T-helper 1 cell treated with Interleukin-12 subunit alpha and Interleukin-12 subunit beta and Interleukin-4 antibody, amounts not matched to agents 30 ng/mL and 1 ng/mL, for 36 hours (primary cell): ENCODE data around the gene MAP1B. TPM values are rescaled to one million over a fixed set of nuclear protein-coding genes. Genes with fewer than 3 reads are reported as not detected.

ENCODE experiments used
- intact Hi-C: fragments of 100-400 bp; cut with micrococcal nuclease; formaldehyde crosslinking; loops from one replicate; pipeline ENCODE4 v1.15.1; 2024
- total RNA-seq: library from RNA; stranded (reverse); gene quantifications from 2 replicates; pipeline ENCODE4 v1.2.3, GENCODE V29; 2022

Gene MAP1B
- total RNA-seq, 1 donor from 2014 or later, result 0.07 TPM

- intact Hi-C loops, result no loop called here
Observed at GRCh38 chr5:72221541-72221940, 114.3 kb downstream of the MAP1B start.

GRCh38 chr5:72222521-72222920, 115.2 kb downstream of the MAP1B start:
- intact Hi-C loops, result no loop called here

GRCh38 chr5:72223371-72223770, 116.1 kb downstream of the MAP1B start:
- intact Hi-C loops, result no loop called here

- intact Hi-C loops, result no loop called here
Observed at GRCh38 chr5:72224946-72225463, 117.7 kb downstream of the MAP1B start.

GRCh38 chr5:72225741-72226140, 118.5 kb downstream of the MAP1B start:
- intact Hi-C loops, result no loop called here

GRCh38 chr5:72226950-72227349, 119.7 kb downstream of the MAP1B start:
- intact Hi-C loops, result no loop called here

GRCh38 chr5:72228960-72229359, 121.7 kb downstream of the MAP1B start:
- intact Hi-C loops, result no loop called here

GRCh38 chr5:72231991-72232703, 124.9 kb downstream of the MAP1B start:
- intact Hi-C loops, result loop anchor here (1.0 to 5.0 kb wide), 2 partner anchors 76 to 775 kb away; partner anchors contain the start of gene BDP1

- intact Hi-C loops, result loop anchor here (1.0 to 5.0 kb wide), 2 partner anchors 75 to 776 kb away; partner anchors contain the start of gene BDP1
Observed at GRCh38 chr5:72232838-72233237, 125.6 kb downstream of the MAP1B start.

GRCh38 chr5:72233835-72234234, 126.6 kb downstream of the MAP1B start:
- intact Hi-C loops, result loop anchor here (1.0 to 5.0 kb wide), 5 partner anchors 35 to 777 kb away; partner anchors contain the start of genes BDP1, MRPS27 and PTCD2

GRCh38 chr5:72234265-72234700, 127.0 kb downstream of the MAP1B start:
- intact Hi-C loops, result loop anchor here (1.0 to 5.0 kb wide), 5 partner anchors 35 to 777 kb away; partner anchors contain the start of genes BDP1, MRPS27 and PTCD2

- intact Hi-C loops, result loop anchor here (1.0 to 5.0 kb wide), 5 partner anchors 34 to 778 kb away; partner anchors contain the start of genes BDP1, MRPS27 and PTCD2
Observed at GRCh38 chr5:72234868-72235267, 127.6 kb downstream of the MAP1B start.

GRCh38 chr5:72235725-72236124, 128.4 kb downstream of the MAP1B start:
- intact Hi-C loops, result loop anchor here (2.0 kb wide), 2 partner anchors 33 to 635 kb away; no protein-coding TSS in a partner anchor

- intact Hi-C loops, result no loop called here
Observed at GRCh38 chr5:72237415-72237814, 130.1 kb downstream of the MAP1B start.

- intact Hi-C loops, result no loop called here
Observed at GRCh38 chr5:72237879-72238278, 130.6 kb downstream of the MAP1B start.

- intact Hi-C loops, result no loop called here
Observed at GRCh38 chr5:72238712-72239445, 131.6 kb downstream of the MAP1B start.

GRCh38 chr5:72241346-72242003, 134.2 kb downstream of the MAP1B start:
- intact Hi-C loops, result no loop called here

- intact Hi-C loops, result no loop called here
Observed at GRCh38 chr5:72242796-72243475, 135.7 kb downstream of the MAP1B start.

- intact Hi-C loops, result no loop called here
Observed at GRCh38 chr5:72243706-72244105, 136.4 kb downstream of the MAP1B start.

- intact Hi-C loops, result no loop called here
Observed at GRCh38 chr5:72244862-72245371, 137.6 kb downstream of the MAP1B start.

GRCh38 chr5:72245546-72245945, 138.3 kb downstream of the MAP1B start:
- intact Hi-C loops, result no loop called here
